ENCODE data around the gene LRRTM2. TPM values are rescaled to one million over a fixed set of nuclear protein-coding genes. Genes with fewer than 3 reads are reported as not detected.

LRRTM2 gene
- total and polyA plus RNA-seq, 3 donors from 2014 or later, result 0.09 to 0.19 (median 0.16) TPM

DNA sequence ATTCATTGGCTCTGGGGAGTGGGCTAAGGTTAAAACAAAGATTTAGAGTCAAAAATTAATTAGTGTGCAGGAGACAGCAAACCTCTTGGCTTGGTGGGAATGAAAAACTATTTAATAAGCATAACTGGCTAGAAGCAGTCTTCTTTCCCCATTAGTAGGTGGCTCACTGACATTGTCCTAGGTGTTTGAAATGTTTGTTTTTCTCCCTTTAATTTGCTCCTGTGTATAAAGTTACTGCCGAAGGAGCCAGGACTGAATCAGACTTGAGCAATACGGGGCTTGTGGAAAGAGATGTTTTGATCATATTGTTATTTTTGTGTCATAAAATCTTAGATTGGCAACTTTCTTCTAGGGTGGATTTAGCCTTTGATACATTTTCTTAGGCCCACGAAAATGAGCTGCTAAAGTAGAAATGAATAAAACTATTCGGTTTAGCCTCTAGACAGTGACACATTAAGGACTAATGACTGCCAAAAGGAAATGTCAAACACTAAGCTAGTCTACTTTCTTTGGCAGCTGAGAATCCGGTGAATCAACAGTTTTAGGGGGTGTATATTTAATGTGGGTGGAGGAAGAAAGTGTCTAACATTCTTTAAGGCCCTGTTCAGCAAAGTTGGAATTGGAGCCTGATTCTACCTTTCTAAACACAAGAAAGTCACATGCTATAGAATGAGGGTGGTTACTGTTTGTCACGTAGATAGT is 30.2 kb downstream of the LRRTM2 start:
- Histone ChIP-seq H3K36me3 (ENCODE audit: low read depth, missing control alignments) (no peaks in the 10 kb centered on the region), H3K27ac (no peak overlapping the region), H3K9me3 (no peaks in the 10 kb centered on the region), H3K4me1 (peaks cover 25% of the 10 kb centered on the region), H3K4me3 (no peak overlapping the region), H3K27me3 (no peaks in the 10 kb centered on the region)
- intact Hi-C loops (cut with DNase I; ENCODE audit: low total_unique reads), result no loop called here
- DNase-seq, result no peak
- no peak for TF ChIP-seq POLR2A (IDR thresholded peaks at IDR 0.05)
- TF ChIP-seq, protein P1, sequence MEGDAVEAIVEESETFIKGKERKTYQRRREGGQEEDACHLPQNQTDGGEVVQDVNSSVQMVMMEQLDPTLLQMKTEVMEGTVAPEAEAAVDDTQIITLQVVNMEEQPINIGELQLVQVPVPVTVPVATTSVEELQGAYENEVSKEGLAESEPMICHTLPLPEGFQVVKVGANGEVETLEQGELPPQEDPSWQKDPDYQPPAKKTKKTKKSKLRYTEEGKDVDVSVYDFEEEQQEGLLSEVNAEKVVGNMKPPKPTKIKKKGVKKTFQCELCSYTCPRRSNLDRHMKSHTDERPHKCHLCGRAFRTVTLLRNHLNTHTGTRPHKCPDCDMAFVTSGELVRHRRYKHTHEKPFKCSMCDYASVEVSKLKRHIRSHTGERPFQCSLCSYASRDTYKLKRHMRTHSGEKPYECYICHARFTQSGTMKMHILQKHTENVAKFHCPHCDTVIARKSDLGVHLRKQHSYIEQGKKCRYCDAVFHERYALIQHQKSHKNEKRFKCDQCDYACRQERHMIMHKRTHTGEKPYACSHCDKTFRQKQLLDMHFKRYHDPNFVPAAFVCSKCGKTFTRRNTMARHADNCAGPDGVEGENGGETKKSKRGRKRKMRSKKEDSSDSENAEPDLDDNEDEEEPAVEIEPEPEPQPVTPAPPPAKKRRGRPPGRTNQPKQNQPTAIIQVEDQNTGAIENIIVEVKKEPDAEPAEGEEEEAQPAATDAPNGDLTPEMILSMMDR (IDR thresholded peaks at IDR 0.05), result no peak
- WGBS, 2 donors, result 44 to 47% methylated on average over 6 of the region's 6 CpGs

DNA sequence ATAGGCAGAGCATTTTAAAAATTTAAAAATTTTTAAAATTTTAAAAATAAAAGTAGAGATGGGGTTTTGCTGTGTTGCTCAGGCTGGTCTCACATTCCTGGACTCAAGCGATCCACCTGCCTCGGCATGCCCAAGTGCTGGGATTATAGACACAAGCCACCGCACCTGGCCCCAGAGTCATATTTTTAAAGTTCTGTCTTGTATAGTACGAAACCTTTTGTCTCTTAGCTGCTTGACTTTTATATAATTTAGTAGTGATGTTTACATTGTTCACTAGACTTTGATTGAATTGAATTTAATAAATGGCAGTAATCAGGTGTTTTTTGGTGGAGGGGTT is 31.0 kb downstream of the LRRTM2 start:
- Histone ChIP-seq H3K27me3 (no peaks in the 10 kb centered on the region), H3K36me3 (ENCODE audit: low read depth, missing control alignments) (no peaks in the 10 kb centered on the region), H3K9me3 (no peaks in the 10 kb centered on the region), H3K4me3 (no peak overlapping the region), H3K27ac (no peak overlapping the region), H3K4me1 (peaks cover 25% of the 10 kb centered on the region)
- no peak for TF ChIP-seq POLR2A (IDR thresholded peaks at IDR 0.05)
- TF ChIP-seq, protein P1 (IDR thresholded peaks at IDR 0.05), result no peak
- no peak for DNase-seq
- WGBS, 2 donors, result 92 to 94% methylated on average over 4 of the region's 4 CpGs
- intact Hi-C loops (cut with DNase I; ENCODE audit: low total_unique reads), result no loop called here

DNA sequence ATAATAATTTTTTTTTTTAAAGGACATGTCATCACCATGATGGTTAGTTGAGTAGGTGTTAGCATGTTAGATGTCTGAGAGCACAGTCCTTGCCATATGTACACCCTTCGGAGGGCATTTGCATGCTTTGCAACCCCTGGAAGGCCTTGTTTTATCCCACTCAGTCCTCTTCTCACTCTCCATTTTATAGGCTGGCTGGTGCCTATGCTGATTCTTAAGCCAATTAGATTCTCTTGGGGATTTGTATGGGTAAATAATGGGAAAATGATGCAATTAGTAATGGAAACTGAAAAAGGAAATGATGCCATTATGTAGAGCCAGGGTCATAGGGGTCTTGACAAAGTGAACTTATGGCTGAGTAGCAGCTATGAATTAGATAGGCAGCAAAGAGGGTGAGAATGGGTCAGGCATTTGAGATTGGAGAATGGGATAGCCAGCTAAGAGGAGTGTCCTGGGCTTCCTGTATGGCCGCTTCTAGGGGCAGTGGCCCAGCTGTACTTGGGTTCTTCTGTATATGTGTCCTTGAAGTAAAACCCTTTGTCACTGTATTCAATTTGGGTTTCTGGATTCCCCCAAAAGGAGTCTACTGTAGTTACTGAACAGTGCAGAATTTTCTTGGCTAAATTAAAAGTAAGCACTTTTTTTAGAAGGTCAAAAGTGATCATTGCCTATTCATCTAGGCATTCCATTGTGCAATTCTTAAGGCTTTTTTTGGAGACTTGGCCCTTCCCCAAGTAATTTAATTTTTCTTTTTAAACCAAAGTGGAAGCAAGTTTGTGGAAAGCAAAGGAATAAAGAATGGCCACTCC is 31.6 kb downstream of the LRRTM2 start:
- Histone ChIP-seq H3K27ac (no peak overlapping the region), H3K4me3 (no peak overlapping the region), H3K4me1 (peaks cover 25% of the 10 kb centered on the region), H3K36me3 (ENCODE audit: low read depth, missing control alignments) (no peaks in the 10 kb centered on the region), H3K27me3 (no peaks in the 10 kb centered on the region), H3K9me3 (no peaks in the 10 kb centered on the region)
- 67 to 83% methylated on average over 2 of the region's 2 CpGs for WGBS, 2 donors
- intact Hi-C loops (cut with DNase I; ENCODE audit: low total_unique reads), result no loop called here
- DNase-seq, result no peak
- TF ChIP-seq, protein P1 (IDR thresholded peaks at IDR 0.05), result no peak
- no peak for TF ChIP-seq POLR2A (IDR thresholded peaks at IDR 0.05)

DNA sequence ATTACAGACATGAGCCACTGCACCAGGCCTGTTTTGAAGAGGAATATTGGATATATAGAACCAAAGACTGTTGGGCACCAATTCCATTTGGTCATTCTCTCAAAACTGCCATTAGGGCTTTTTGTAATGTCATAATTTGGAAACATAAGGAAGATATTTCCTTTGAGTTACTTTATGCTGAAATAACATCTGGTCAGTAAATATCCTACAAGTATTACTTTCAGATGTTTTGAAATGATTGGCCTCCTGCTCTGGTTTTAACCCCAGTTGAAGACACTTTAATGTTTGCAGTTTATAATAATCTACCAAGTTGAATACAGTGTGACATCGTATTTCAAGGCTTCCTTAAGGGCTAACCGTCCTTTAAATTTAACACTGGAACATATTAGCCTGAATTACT is 33.6 kb downstream of the LRRTM2 start:
- no peaks in the 10 kb centered on the region for H3K27me3 ChIP-seq
- H3K9me3 ChIP-seq, result no peaks in the 10 kb centered on the region
- 81 to 92% methylated on average over 2 of the region's 2 CpGs for WGBS, 2 donors
- H3K4me3 ChIP-seq, result no peak overlapping the region
- H3K27ac ChIP-seq, result no peak overlapping the region
- intact Hi-C loops (cut with DNase I; ENCODE audit: low total_unique reads), result no loop called here
- H3K4me1 ChIP-seq, result peaks cover 25% of the 10 kb centered on the region
- no peak for TF ChIP-seq POLR2A (IDR thresholded peaks at IDR 0.05)
- TF ChIP-seq, protein P1 (IDR thresholded peaks at IDR 0.05), result no peak
- DNase-seq, result no peak
- no peaks in the 10 kb centered on the region for H3K36me3 ChIP-seq (ENCODE audit: low read depth, missing control alignments)

Data from testis (tissue), 3 donors.